Lung (tissue), 12 donors: Measurements from ENCODE around the gene GLT6D1. TPM values are rescaled to one million over a fixed set of nuclear protein-coding genes. Genes with fewer than 3 reads are reported as not detected.

Experiments
- ATAC-seq: fragments of 200-7000 bp; cut with Tn5 transposase; one replicate; pipeline ENCODE4 v1.9.1; 2020; ENCODE audit warnings: moderate number of reproducible peaks; ENCODE audit not compliant: insufficient read depth, low FRiP score
- DNase-seq, 3 donors: peaks; one replicate each; pipeline ENCODE4 v3.0.0-alpha.2; 2013 to 2017
- H3K27ac ChIP-seq, 2 donors: one replicate each; pipeline ENCODE4 v1.5.1; 2013; ENCODE audit warnings: mild to moderate bottlenecking in 2 of 2, moderate library complexity in 2 of 2, control low read depth in 1 of 2, inconsistent platforms in 1 of 2, low read depth in 1 of 2, low read length in 1 of 2
- H3K27me3 ChIP-seq, 3 donors: one replicate each; pipeline ENCODE4 v1.5.1; 2013; ENCODE audit warnings: low read length in 2 of 3; ENCODE audit not compliant: control insufficient read depth in 3 of 3, insufficient read depth in 3 of 3
- H3K36me3 ChIP-seq, 4 donors: one replicate each; pipeline ENCODE4 v1.5.1; 2013; ENCODE audit warnings: low read length in 4 of 4, mild to moderate bottlenecking in 1 of 4, moderate library complexity in 1 of 4; ENCODE audit not compliant: control insufficient read depth in 4 of 4, insufficient read depth in 4 of 4
- H3K4me1 ChIP-seq, 5 donors: one replicate each; pipeline ENCODE4 v1.5.1; 2013; ENCODE audit warnings: low read length in 5 of 5, mild to moderate bottlenecking in 2 of 5, moderate library complexity in 1 of 5; ENCODE audit not compliant: control insufficient read depth in 5 of 5, insufficient read depth in 5 of 5
- H3K4me3 ChIP-seq: one replicate; pipeline ENCODE4 v1.5.1; 2013; ENCODE audit warnings: mild to moderate bottlenecking, control low read depth, moderate library complexity
- H3K9ac ChIP-seq, 2 donors: one replicate each; pipeline ENCODE4 v1.5.1; 2013; ENCODE audit warnings: low read length in 2 of 2, control low read depth in 1 of 2; ENCODE audit not compliant: insufficient read depth in 1 of 2
- H3K9me3 ChIP-seq, 4 donors: one replicate each; pipeline ENCODE4 v1.5.1; 2013; ENCODE audit warnings: low read length in 3 of 4, mild to moderate bottlenecking in 1 of 4, moderate library complexity in 1 of 4; ENCODE audit not compliant: control insufficient read depth in 4 of 4, insufficient read depth in 3 of 4
- CTCF ChIP-seq: IDR thresholded peaks from 2 replicates; pipeline ENCODE4 v1.5.1; 2012; ENCODE audit warnings: mild to moderate bottlenecking; ENCODE audit errors: control extremely low read depth, extremely low read depth
- WGBS, 2 donors: extraction: QIAGEN DNeasy Blood & Tissue Kit; methylation state at CpG; one replicate each; pipeline ENCODE4 v1.1.7; 2013; 5-methylcytosine and 5-hydroxymethylcytosine counted together
- polyA plus RNA-seq, 2 donors: library from polyadenylated mRNA; stranded (reverse); fragments of 200-250 nt; gene quantifications; one replicate each; pipeline ENCODE4 v1.2.1, GENCODE V29; 2013
- total RNA-seq, 2 donors: library from RNA; depleted of rRNA in 1 of 2; stranded (reverse); fragments of >200 nt in 1 of 2; gene quantifications; one replicate each; pipeline ENCODE4 v1.2.1, GENCODE V29; 2014 to 2021
- donor health status: control.
- donor health status: control.
- donor health status: Bipolar disorder and iron deficiency.
- donor health status: healthy.
- donor health status: DM: yes; HTN: yes; CAD: no.

Gene GLT6D1
- total and polyA plus RNA-seq, 4 donors: not detected

GRCh38 chr9:135683401-135684034 lies 44.2 kb upstream of the GLT6D1 start:
- H3K36me3 ChIP-seq: no peaks in the 10 kb centered on the region
- DNase-seq: no peak
- H3K9me3 ChIP-seq: peaks cover 0 to 10% (median 0%) of the 10 kb centered on the region in 4 donors
- H3K27me3 ChIP-seq: no peaks in the 10 kb centered on the region
- H3K4me3 ChIP-seq: no peak overlapping the region
- no peak for TF ChIP-seq CTCF
- H3K4me1 ChIP-seq: no peaks in the 10 kb centered on the region
- H3K9ac ChIP-seq: no peak overlapping the region
- ATAC-seq: no peak
- no peak overlapping the region for H3K27ac ChIP-seq
- WGBS, 2 donors: 66 to 75% methylated on average over 13 to 15 of the region's 15 CpGs

DNA sequence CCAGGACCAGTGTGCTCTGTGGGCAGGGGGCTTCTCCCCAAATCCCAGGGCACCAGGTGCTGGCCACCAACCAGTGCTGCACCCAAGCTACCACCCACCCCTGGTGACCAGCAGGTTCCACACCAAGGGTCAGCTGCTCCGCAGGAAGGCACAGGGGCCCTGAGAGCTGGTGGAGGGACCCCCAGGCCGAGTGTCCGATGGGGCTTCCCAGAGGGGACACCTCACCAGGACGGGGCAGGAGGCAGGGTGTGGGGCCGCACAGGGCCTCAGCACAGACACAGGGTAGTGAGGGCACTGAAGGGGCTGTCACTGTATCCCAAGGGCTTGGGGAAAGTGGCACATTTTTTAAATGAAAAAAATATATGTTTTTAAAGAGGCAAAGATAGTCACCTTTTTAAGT lies 41.8 kb upstream of the GLT6D1 start:
- H3K27me3 ChIP-seq: no peaks in the 10 kb centered on the region
- ATAC-seq: no peak
- 82 to 94% methylated on average over 5 of the region's 5 CpGs for WGBS, 2 donors

GRCh38 chr9:135680056-135680455 lies 40.7 kb upstream of the GLT6D1 start:
- H3K27me3 ChIP-seq: no peaks in the 10 kb centered on the region
- TF ChIP-seq CTCF: no peak
- H3K4me1 ChIP-seq: no peaks in the 10 kb centered on the region
- WGBS, 2 donors: 62 to 72% methylated on average over 16 of the region's 16 CpGs
- DNase-seq: no peak
- H3K9me3 ChIP-seq: peaks cover 0 to 13% (median 0%) of the 10 kb centered on the region in 4 donors
- no peak for ATAC-seq
- no peaks in the 10 kb centered on the region for H3K36me3 ChIP-seq
- no peak overlapping the region for H3K4me3 ChIP-seq
- H3K9ac ChIP-seq: no peak overlapping the region
- H3K27ac ChIP-seq: no peak overlapping the region

More for the DNA sequence above, 41.8 kb upstream of the GLT6D1 start:
- no peak overlapping the region for H3K4me3 ChIP-seq
- H3K9ac ChIP-seq: no peak overlapping the region
- H3K27ac ChIP-seq: no peak overlapping the region
- peaks cover 0 to 13% (median 0%) of the 10 kb centered on the region in 4 donors for H3K9me3 ChIP-seq
- no peak for TF ChIP-seq CTCF
- no peaks in the 10 kb centered on the region for H3K4me1 ChIP-seq
- no peaks in the 10 kb centered on the region for H3K36me3 ChIP-seq
- no peak for DNase-seq
